PFSK-1 (cell line): Measurements from ENCODE around the gene PHACTR1.

Source experiments
- FOXP2 ChIP-seq: optimal IDR thresholded peaks from 2 replicates; pipeline ENCODE3; 2011; ENCODE audit warnings: borderline replicate concordance, control low read depth, inconsistent platforms; ENCODE audit not compliant: insufficient read depth; ENCODE audit errors: extremely low read length, extremely low read depth
- POLR2AphosphoS5 ChIP-seq: IDR thresholded peaks from 2 replicates; pipeline ENCODE4 v1.6.1; 2012; ENCODE audit warnings: low read depth, mild to moderate bottlenecking, control low read depth, low read length, moderate library complexity
- REST ChIP-seq, 2 experiments: IDR thresholded peaks; 2 replicates each; pipeline versions ENCODE4 v1.6.1 to v1.8.0; 2011 to 2012; ENCODE audit warnings: low read depth in 2 of 2, low read length in 2 of 2, control low read depth in 1 of 2, inconsistent platforms in 1 of 2, mild to moderate bottlenecking in 1 of 2, moderate library complexity in 1 of 2; ENCODE audit not compliant: insufficient read depth in 1 of 2
- SIN3A ChIP-seq: IDR thresholded peaks from 2 replicates; pipeline ENCODE4 v1.6.1; 2012; ENCODE audit warnings: mild to moderate bottlenecking, low read length, moderate library complexity, borderline replicate concordance; ENCODE audit not compliant: insufficient read depth

GRCh38 chr6:12916420-12917136 is 200.0 kb downstream of the PHACTR1 start:
- TF ChIP-seq POLR2AphosphoS5 (no peak), REST (IDR thresholded peaks at IDR 0.05; ENCODE audit: insufficient read depth in 1 of 2, low read depth in 2 of 2, low read length in 2 of 2) (no peak), SIN3A (no peak), FOXP2 (no peak)
